ENCODE results near the gene RALGAPA2.

GRCh38 chr20:20665606-20666332 is 46.7 kb downstream of the RALGAPA2 start:
- no peak for TF ChIP-seq FOXM1 (IDR thresholded peaks at IDR 0.05; ENCODE audit: borderline replicate concordance)
- no peak for TF ChIP-seq FOXA1 (IDR thresholded peaks at IDR 0.05)
- no peak for TF ChIP-seq BHLHE40 (IDR thresholded peaks at IDR 0.05; ENCODE audit: borderline replicate concordance)
- no peak for TF ChIP-seq FOXK2 (IDR thresholded peaks at IDR 0.05)
- no peak for TF ChIP-seq ZNF384 (IDR thresholded peaks at IDR 0.05)
- no peak for TF ChIP-seq LEF1 (IDR thresholded peaks at IDR 0.05; ENCODE audit: borderline replicate concordance)
- TF ChIP-seq PKNOX1 (IDR thresholded peaks at IDR 0.05) = no peak
- no peak for TF ChIP-seq TARDBP (IDR thresholded peaks at IDR 0.05)
- no peak for TF ChIP-seq ARNT (IDR thresholded peaks at IDR 0.05)
- no peak for TF ChIP-seq SP1 (IDR thresholded peaks at IDR 0.05)
- no peak for TF ChIP-seq NFRKB (IDR thresholded peaks at IDR 0.05)
- no peak for TF ChIP-seq ELF4 (IDR thresholded peaks at IDR 0.05)
- TF ChIP-seq HDGF (IDR thresholded peaks at IDR 0.05; ENCODE audit: borderline replicate concordance) = no peak
